Measurements from ENCODE around the gene GABBR2.

The GABBR2 gene

GRCh38 chr9:98634685-98635336, 73.9 kb downstream of the GABBR2 start:
- DNase-seq (ENCODE audit: low read depth): no peak

GRCh38 chr9:98632839-98633238, 75.9 kb downstream of the GABBR2 start:
- DNase-seq (ENCODE audit: low read depth): no peak

- DNase-seq (ENCODE audit: low read depth): no peak
Measured at GRCh38 chr9:98627296-98627695, 81.4 kb downstream of the GABBR2 start.

GRCh38 chr9:98625728-98626127, 83.0 kb downstream of the GABBR2 start:
- no peak for DNase-seq (ENCODE audit: low read depth)

GRCh38 chr9:98619788-98620187, 88.9 kb downstream of the GABBR2 start:
- no peak for DNase-seq (ENCODE audit: low read depth)

GRCh38 chr9:98615633-98616032, 93.1 kb downstream of the GABBR2 start:
- DNase-seq (ENCODE audit: low read depth): no peak

- no peak for DNase-seq (ENCODE audit: low read depth)
Measured at GRCh38 chr9:98614941-98615340, 93.8 kb downstream of the GABBR2 start.

- no peak for DNase-seq (ENCODE audit: low read depth)
Measured at GRCh38 chr9:98612061-98612752, 96.5 kb downstream of the GABBR2 start.

- DNase-seq (ENCODE audit: low read depth): no peak
Measured at GRCh38 chr9:98611319-98611718, 97.4 kb downstream of the GABBR2 start.

GRCh38 chr9:98610711-98611110, 98.0 kb downstream of the GABBR2 start:
- no peak for DNase-seq (ENCODE audit: low read depth)

- no peak for DNase-seq (ENCODE audit: low read depth)
Measured at GRCh38 chr9:98610211-98610610, 98.5 kb downstream of the GABBR2 start.

- DNase-seq (ENCODE audit: low read depth): no peak
Measured at GRCh38 chr9:98609646-98610045, 99.1 kb downstream of the GABBR2 start.

GRCh38 chr9:98607787-98608186, 100.9 kb downstream of the GABBR2 start:
- DNase-seq (ENCODE audit: low read depth): peak; percentile 37

- DNase-seq (ENCODE audit: low read depth): no peak
Measured at GRCh38 chr9:98607152-98607551, 101.6 kb downstream of the GABBR2 start.

- DNase-seq (ENCODE audit: low read depth): no peak
Measured at GRCh38 chr9:98606730-98607129, 102.0 kb downstream of the GABBR2 start.

GRCh38 chr9:98605116-98605515, 103.6 kb downstream of the GABBR2 start:
- no peak for DNase-seq (ENCODE audit: low read depth)

- no peak for DNase-seq (ENCODE audit: low read depth)
Measured at GRCh38 chr9:98603821-98604383, 104.8 kb downstream of the GABBR2 start.

GRCh38 chr9:98602839-98603500, 105.8 kb downstream of the GABBR2 start:
- DNase-seq (ENCODE audit: low read depth): no peak

- DNase-seq (ENCODE audit: low read depth): no peak
Measured at GRCh38 chr9:98600631-98601030, 108.1 kb downstream of the GABBR2 start.

- no peak for DNase-seq (ENCODE audit: low read depth)
Measured at GRCh38 chr9:98599566-98600216, 109.0 kb downstream of the GABBR2 start.

GRCh38 chr9:98598861-98599260, 109.9 kb downstream of the GABBR2 start:
- no peak for DNase-seq (ENCODE audit: low read depth)

GRCh38 chr9:98597236-98597771, 111.4 kb downstream of the GABBR2 start:
- no peak for DNase-seq (ENCODE audit: low read depth)
